Vagina (tissue), 2 donors: ENCODE measurements around the gene SQSTM1. TPM values are rescaled to one million over a fixed set of nuclear protein-coding genes. Genes with fewer than 3 reads are reported as not detected.

Source experiments
- DNase-seq, 2 donors: peaks; one replicate each; pipeline ENCODE4 v3.0.0-alpha.2; 2017; ENCODE audit errors: extremely low spot score in 2 of 2
- H3K27ac ChIP-seq: fragments of 200-600 bp; sonication (generic); one replicate; pipeline ENCODE4 v1.5.1; 2019
- H3K27me3 ChIP-seq: fragments of 200-600 bp; sonication (generic); one replicate; pipeline ENCODE4 v1.5.1; 2019
- H3K36me3 ChIP-seq, 2 donors: fragments of 200-600 bp; sonication (generic); one replicate each; pipeline ENCODE4 v1.5.1; 2017 to 2019
- H3K4me1 ChIP-seq: fragments of 200-600 bp; sonication (generic); one replicate; pipeline ENCODE4 v1.5.1; 2019
- H3K4me3 ChIP-seq, 2 donors: fragments of 200-600 bp; sonication (generic); 1 replicate in 1 of 2; 2 replicates in 1 of 2; pipeline ENCODE4 v1.5.1; 2016 to 2019
- H3K9me3 ChIP-seq: fragments of 200-600 bp; sonication (generic); one replicate; pipeline ENCODE4 v1.5.1; 2019
- POLR2A ChIP-seq, 2 donors: fragments of 450-650 bp; IDR thresholded peaks; one replicate each; pipeline ENCODE4 v1.6.1; 2017; ENCODE audit warnings: antibody characterized with exemption in 2 of 2, mild to moderate bottlenecking in 2 of 2, moderate library complexity in 2 of 2
- POLR2AphosphoS5 ChIP-seq, 2 donors: sonication (generic); formaldehyde crosslinking; IDR thresholded peaks; one replicate each; pipeline ENCODE4 v1.9.0; 2017; ENCODE audit warnings: antibody characterized with exemption in 2 of 2, mild to moderate bottlenecking in 2 of 2, low read depth in 1 of 2; ENCODE audit not compliant: insufficient read depth in 1 of 2
- intact Hi-C: fragments of 100-400 bp; cut with DNase I; formaldehyde crosslinking; loops from one replicate; pipeline ENCODE4 v1.15.1; 2023
- total RNA-seq: library from RNA; depleted of rRNA; stranded (reverse); fragments of >200 nt; gene quantifications from one replicate; pipeline ENCODE4 v1.2.3, GENCODE V29; 2016
- TF ChIP-seq, protein P1 (sequence below), 3 experiments: fragments of 450-650 bp in 2 of 3; fragments of 200-600 bp in 1 of 3; sonication (generic) in 1 of 3; IDR thresholded peaks; one replicate each; pipeline ENCODE4 v1.5.1; 2017 to 2019; ENCODE audit warnings: antibody characterized with exemption in 3 of 3, mild to moderate bottlenecking in 2 of 3, moderate library complexity in 2 of 3

Gene SQSTM1
- total RNA-seq, 1 donor from 2014 or later: 373 TPM

DNA sequence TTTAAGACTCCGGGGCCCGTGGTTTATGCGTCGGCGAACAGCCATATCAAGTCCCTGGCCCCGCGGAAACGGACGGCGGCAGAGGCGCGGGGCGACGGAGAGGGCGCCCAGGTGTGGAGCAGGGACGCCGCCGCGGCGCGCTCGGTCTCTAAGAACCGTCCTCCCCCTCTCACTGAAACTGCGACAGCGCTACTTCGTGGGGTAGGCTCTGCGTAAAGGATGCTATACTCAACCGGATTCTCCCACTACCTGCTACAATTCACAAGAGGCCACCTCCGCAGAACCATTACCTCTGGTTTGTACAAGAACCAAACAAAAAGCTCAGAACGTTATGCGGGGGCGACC lies 37.5 kb downstream of the SQSTM1 start:
- Histone ChIP-seq H3K4me1 (peaks cover 36% of the 10 kb centered on the region), H3K36me3 (peaks cover 7 to 14% of the 10 kb centered on the region in 2 donors), H3K4me3 (peak overlapping the region; percentile 95 to 97), H3K27me3 (no peaks in the 10 kb centered on the region), H3K9me3 (no peaks in the 10 kb centered on the region), H3K27ac (peak overlapping the region; percentile 96)
- DNase-seq: no peak
- TF ChIP-seq POLR2AphosphoS5 (IDR thresholded peaks at IDR 0.05; ENCODE audit: insufficient read depth in 1 of 2, low read depth in 1 of 2) (no peak), POLR2A (IDR thresholded peaks at IDR 0.05) (no peak)
- TF ChIP-seq, protein P1, sequence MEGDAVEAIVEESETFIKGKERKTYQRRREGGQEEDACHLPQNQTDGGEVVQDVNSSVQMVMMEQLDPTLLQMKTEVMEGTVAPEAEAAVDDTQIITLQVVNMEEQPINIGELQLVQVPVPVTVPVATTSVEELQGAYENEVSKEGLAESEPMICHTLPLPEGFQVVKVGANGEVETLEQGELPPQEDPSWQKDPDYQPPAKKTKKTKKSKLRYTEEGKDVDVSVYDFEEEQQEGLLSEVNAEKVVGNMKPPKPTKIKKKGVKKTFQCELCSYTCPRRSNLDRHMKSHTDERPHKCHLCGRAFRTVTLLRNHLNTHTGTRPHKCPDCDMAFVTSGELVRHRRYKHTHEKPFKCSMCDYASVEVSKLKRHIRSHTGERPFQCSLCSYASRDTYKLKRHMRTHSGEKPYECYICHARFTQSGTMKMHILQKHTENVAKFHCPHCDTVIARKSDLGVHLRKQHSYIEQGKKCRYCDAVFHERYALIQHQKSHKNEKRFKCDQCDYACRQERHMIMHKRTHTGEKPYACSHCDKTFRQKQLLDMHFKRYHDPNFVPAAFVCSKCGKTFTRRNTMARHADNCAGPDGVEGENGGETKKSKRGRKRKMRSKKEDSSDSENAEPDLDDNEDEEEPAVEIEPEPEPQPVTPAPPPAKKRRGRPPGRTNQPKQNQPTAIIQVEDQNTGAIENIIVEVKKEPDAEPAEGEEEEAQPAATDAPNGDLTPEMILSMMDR (IDR thresholded peaks at IDR 0.05): no peak
- intact Hi-C loops: loop anchor here (10.0 kb wide), 2 partner anchors 53 to 103 kb away; partner anchors contain the start of gene MGAT4B

DNA sequence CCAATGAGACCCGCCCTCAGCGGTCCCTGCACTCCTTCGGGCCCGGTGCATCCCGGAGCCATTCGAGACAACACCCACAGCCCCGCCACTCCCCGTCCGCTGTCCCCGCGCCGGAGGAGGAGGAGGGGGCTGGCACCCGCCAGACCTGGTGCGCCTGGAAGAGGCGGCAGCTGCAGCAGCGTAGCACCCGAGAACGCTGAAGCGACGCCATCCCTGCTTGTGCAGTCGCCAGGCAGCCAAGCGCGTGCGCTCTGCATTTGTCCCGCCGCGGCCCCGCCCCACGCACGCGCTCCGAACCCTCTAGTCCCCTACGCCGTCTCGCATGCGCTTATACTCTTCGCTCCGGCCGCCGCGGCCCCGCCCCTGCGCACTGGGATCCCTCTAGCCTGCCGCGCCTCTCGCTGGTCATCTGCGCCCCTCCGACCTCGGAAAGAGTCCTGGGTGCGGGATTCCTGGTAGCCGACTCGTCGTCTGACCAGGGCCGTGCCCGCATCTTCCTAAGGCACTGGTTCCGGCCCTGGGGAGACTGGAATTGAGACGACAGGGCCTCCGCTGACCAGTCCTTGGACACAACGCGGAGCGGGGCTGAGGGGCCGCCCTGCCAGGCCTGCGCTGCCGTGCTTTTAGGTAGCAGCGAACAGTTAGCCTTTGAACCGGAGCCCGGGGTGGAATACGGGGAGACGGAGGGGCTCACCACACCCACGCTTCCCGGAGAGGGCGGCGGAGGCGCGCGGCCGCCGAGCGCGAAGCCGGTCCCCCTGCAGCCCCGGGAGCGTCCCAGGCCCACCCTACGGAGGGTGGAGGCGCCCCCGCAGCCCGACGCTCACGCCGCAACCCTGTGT lies 38.1 kb downstream of the SQSTM1 start, which contains the start of gene MRNIP:
Gene MRNIP (minus strand): TSS at position 232 of the 842 bp plus-strand sequence. CDS start 21 bp downstream, at position 211.
- intact Hi-C loops: loop anchor here (10.0 kb wide), 2 partner anchors 54 to 104 kb away; partner anchors contain the start of gene MGAT4B
- peak in 1 of 2 donors; percentile 95 for DNase-seq
- Histone ChIP-seq H3K4me3 (peak within 1 kb of the TSS; percentile 95 to 97), H3K4me1 (peaks cover 36% of the 10 kb centered on the region), H3K9me3 (no peaks in the 10 kb centered on the region), H3K36me3 (peaks cover 7 to 18% of the 10 kb centered on the region in 2 donors), H3K27ac (peak within 1 kb of the TSS; percentile 96), H3K27me3 (no peaks in the 10 kb centered on the region)
- TF ChIP-seq, protein P1 (IDR thresholded peaks at IDR 0.05): peak in 1 of 3 experiments; percentile 48
- TF ChIP-seq POLR2AphosphoS5 (IDR thresholded peaks at IDR 0.05; ENCODE audit: insufficient read depth in 1 of 2, low read depth in 1 of 2): peak; percentile 92 to 97
- peak; percentile 31 to 61 for TF ChIP-seq POLR2A (IDR thresholded peaks at IDR 0.05)

DNA sequence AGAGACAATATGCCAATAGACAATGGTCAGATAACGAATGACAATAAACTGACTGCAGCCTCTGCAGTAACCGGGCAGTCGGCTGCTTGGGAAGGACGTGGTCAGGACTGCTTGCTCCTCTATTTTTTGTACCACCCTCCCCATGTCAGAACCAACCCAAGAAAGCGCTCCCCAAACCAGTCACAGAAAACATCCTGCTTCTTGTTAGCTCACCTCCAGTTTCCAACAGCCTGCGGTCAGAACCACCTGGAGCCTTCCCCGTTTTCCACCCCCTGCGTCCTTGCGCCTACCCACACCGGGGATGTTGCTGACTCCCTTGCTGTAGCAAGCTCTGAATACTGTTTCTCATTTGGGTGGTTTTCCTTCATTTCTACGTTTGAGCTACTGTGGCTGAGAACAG lies 39.6 kb downstream of the SQSTM1 start:
- DNase-seq: no peak
- H3K4me3 ChIP-seq: no peak overlapping the region
- intact Hi-C loops: no loop called here

DNA sequence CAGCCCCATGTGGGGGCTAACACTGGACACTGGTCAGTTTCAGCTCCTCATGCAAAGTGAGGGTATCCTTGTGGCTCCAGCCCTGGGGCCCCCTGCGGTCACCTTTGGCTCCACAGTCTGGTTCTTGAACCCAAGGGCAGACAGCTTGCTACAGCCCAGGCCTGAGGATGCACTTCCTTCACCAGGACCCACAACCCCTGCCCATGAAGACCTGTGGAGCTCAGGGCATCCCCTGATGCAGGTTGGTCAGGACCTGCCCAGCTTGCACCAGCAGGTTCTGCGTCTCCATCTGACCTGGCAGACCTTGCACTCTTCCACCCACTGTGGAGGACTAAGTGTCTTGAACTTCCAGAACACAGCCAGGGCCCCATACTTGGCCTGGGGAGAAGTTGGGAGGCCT lies 41.6 kb downstream of the SQSTM1 start:
- intact Hi-C loops: no loop called here
- Histone ChIP-seq H3K4me3 (no peak overlapping the region), H3K9me3 (no peaks in the 10 kb centered on the region), H3K27ac (no peak overlapping the region), H3K4me1 (peaks cover 20% of the 10 kb centered on the region), H3K36me3 (peaks cover 7 to 47% of the 10 kb centered on the region in 2 donors), H3K27me3 (no peaks in the 10 kb centered on the region)
- DNase-seq: no peak
- TF ChIP-seq POLR2AphosphoS5 (IDR thresholded peaks at IDR 0.05; ENCODE audit: insufficient read depth in 1 of 2, low read depth in 1 of 2): no peak
- TF ChIP-seq, protein P1 (IDR thresholded peaks at IDR 0.05): no peak
- no peak for TF ChIP-seq POLR2A (IDR thresholded peaks at IDR 0.05)

More for the DNA sequence above, 39.6 kb downstream of the SQSTM1 start:
- TF ChIP-seq POLR2A (IDR thresholded peaks at IDR 0.05): no peak
- TF ChIP-seq POLR2AphosphoS5 (IDR thresholded peaks at IDR 0.05; ENCODE audit: insufficient read depth in 1 of 2, low read depth in 1 of 2): no peak
- TF ChIP-seq, protein P1 (IDR thresholded peaks at IDR 0.05): no peak
- no peaks in the 10 kb centered on the region for H3K9me3 ChIP-seq
- H3K4me1 ChIP-seq: peaks cover 31% of the 10 kb centered on the region
- no peak overlapping the region for H3K27ac ChIP-seq
- no peaks in the 10 kb centered on the region for H3K27me3 ChIP-seq
- H3K36me3 ChIP-seq: peaks cover 7 to 32% of the 10 kb centered on the region in 2 donors

DNA sequence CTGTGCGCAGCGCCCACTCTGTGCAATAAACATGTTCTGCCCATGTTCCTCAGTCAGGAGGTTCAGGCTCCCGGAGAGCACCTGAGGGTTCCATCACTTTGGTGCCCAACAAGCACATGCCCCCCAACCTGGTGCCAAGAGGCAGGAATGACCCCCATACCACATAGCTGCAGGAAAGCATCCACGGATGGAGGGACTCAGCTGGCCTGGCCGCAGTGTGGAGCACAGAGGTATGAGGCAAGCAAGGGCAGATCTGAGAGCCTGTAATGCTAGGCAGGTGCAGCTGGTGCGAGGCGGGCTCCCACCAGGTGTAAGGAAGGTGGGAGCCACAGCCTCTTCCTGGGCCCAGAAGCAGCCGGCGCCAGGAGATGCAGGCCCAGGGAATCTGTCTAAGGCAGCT lies 42.2 kb downstream of the SQSTM1 start:
- Histone ChIP-seq H3K4me1 (peaks cover 14% of the 10 kb centered on the region), H3K36me3 (peaks cover 7 to 52% of the 10 kb centered on the region in 2 donors), H3K4me3 (no peak overlapping the region), H3K27ac (no peak overlapping the region), H3K9me3 (no peaks in the 10 kb centered on the region), H3K27me3 (no peaks in the 10 kb centered on the region)
- no peak for TF ChIP-seq POLR2A (IDR thresholded peaks at IDR 0.05)
- TF ChIP-seq, protein P1 (IDR thresholded peaks at IDR 0.05): no peak
- no peak for TF ChIP-seq POLR2AphosphoS5 (IDR thresholded peaks at IDR 0.05; ENCODE audit: insufficient read depth in 1 of 2, low read depth in 1 of 2)
- intact Hi-C loops: no loop called here
- no peak for DNase-seq
